ENCODE measurements around the gene DAAM1.

DAAM1 gene

GRCh38 chr14:59177262-59177661 is 11.2 kb upstream of the DAAM1 start:
- Mint-ChIP-seq H3K36me3 (no peaks in the 10 kb centered on the region), H3K4me1 (no peaks in the 10 kb centered on the region), H3K27ac (no peak overlapping the region), H3K9me3 (no peaks in the 10 kb centered on the region), H3K4me3 (no peak overlapping the region)
- no peak for DNase-seq (ENCODE audit: low spot score in 2 of 2)
- ATAC-seq, result no peak

- Mint-ChIP-seq H3K4me1 (no peaks in the 10 kb centered on the region), H3K4me3 (no peak overlapping the region), H3K9me3 (no peaks in the 10 kb centered on the region), H3K27ac (no peak overlapping the region), H3K36me3 (no peaks in the 10 kb centered on the region)
- ATAC-seq, result no peak
- DNase-seq (ENCODE audit: low spot score in 2 of 2), result no peak
Measured at GRCh38 chr14:59181791-59182190, 6.7 kb upstream of the DAAM1 start.

- no peaks in the 10 kb centered on the region for H3K9me3 Mint-ChIP-seq
- DNase-seq (ENCODE audit: low spot score in 2 of 2), result no peak
- H3K4me1 Mint-ChIP-seq, result peaks cover 5% of the 10 kb centered on the region
- no peak for ATAC-seq
- H3K36me3 Mint-ChIP-seq, result no peaks in the 10 kb centered on the region
- no peak overlapping the region for H3K27ac Mint-ChIP-seq
- H3K4me3 Mint-ChIP-seq, result no peak overlapping the region
Measured at GRCh38 chr14:59182641-59183040, 5.8 kb upstream of the DAAM1 start.

- Mint-ChIP-seq H3K9me3 (no peaks in the 10 kb centered on the region), H3K4me1 (peaks cover 7% of the 10 kb centered on the region), H3K4me3 (no peak overlapping the region), H3K27ac (no peak overlapping the region), H3K36me3 (peaks cover 3% of the 10 kb centered on the region)
- DNase-seq (ENCODE audit: low spot score in 2 of 2), result no peak
- no peak for ATAC-seq
Measured at GRCh38 chr14:59183150-59183549, 5.3 kb upstream of the DAAM1 start.

GRCh38 chr14:59184396-59184795 is 4.1 kb upstream of the DAAM1 start:
- Mint-ChIP-seq H3K4me1 (peaks cover 7% of the 10 kb centered on the region), H3K4me3 (no peak overlapping the region), H3K9me3 (no peaks in the 10 kb centered on the region), H3K36me3 (peaks cover 9% of the 10 kb centered on the region), H3K27ac (no peak overlapping the region)
- DNase-seq (ENCODE audit: low spot score in 2 of 2) (no peak), ATAC-seq (no peak)

GRCh38 chr14:59185676-59186075 is 2.8 kb upstream of the DAAM1 start:
- no peak overlapping the region for H3K27ac Mint-ChIP-seq
- peaks cover 17% of the 10 kb centered on the region for H3K36me3 Mint-ChIP-seq
- ATAC-seq, result no peak

GRCh38 chr14:59186306-59186705 is 2.2 kb upstream of the DAAM1 start:
- H3K4me3 Mint-ChIP-seq, result no peak overlapping the region

More at GRCh38 chr14:59185676-59186075, 2.8 kb upstream of the DAAM1 start:
- Mint-ChIP-seq H3K4me1 (peaks cover 18% of the 10 kb centered on the region), H3K4me3 (no peak overlapping the region), H3K9me3 (no peaks in the 10 kb centered on the region)
- DNase-seq (ENCODE audit: low spot score in 2 of 2), result no peak

GRCh38 chr14:59187118-59187517 is 1.3 kb upstream of the DAAM1 start:
- Mint-ChIP-seq H3K4me3 (peak overlapping the region; percentile 90), H3K36me3 (peaks cover 17% of the 10 kb centered on the region), H3K9me3 (no peaks in the 10 kb centered on the region), H3K4me1 (peaks cover 23% of the 10 kb centered on the region), H3K27ac (no peak overlapping the region)
- no peak for ATAC-seq
- no peak for DNase-seq (ENCODE audit: low spot score in 2 of 2)

More at GRCh38 chr14:59186306-59186705, 2.2 kb upstream of the DAAM1 start:
- no peak overlapping the region for H3K27ac Mint-ChIP-seq
- H3K36me3 Mint-ChIP-seq, result peaks cover 17% of the 10 kb centered on the region
- H3K9me3 Mint-ChIP-seq, result no peaks in the 10 kb centered on the region
- ATAC-seq (no peak), DNase-seq (ENCODE audit: low spot score in 2 of 2) (no peak)
- H3K4me1 Mint-ChIP-seq, result peaks cover 18% of the 10 kb centered on the region

GRCh38 chr14:59187802-59188460 is 536 bp upstream of the DAAM1 start:
- H3K4me3 Mint-ChIP-seq, result peak overlapping the region; percentile 90
- DNase-seq (ENCODE audit: low spot score in 2 of 2) (no peak), ATAC-seq (peak; percentile 36)
- peaks cover 24% of the 10 kb centered on the region for H3K4me1 Mint-ChIP-seq
- no peaks in the 10 kb centered on the region for H3K9me3 Mint-ChIP-seq
- peaks cover 17% of the 10 kb centered on the region for H3K36me3 Mint-ChIP-seq
- peak overlapping the region; percentile 91 for H3K27ac Mint-ChIP-seq

- H3K36me3 Mint-ChIP-seq, result peaks cover 17% of the 10 kb centered on the region
- peak overlapping the region; percentile 91 for H3K27ac Mint-ChIP-seq
- DNase-seq (ENCODE audit: low spot score in 2 of 2) (peak; percentile 9 to 77), ATAC-seq (peak; percentile 38)
- peak overlapping the region; percentile 90 for H3K4me3 Mint-ChIP-seq
- H3K4me1 Mint-ChIP-seq, result peaks cover 24% of the 10 kb centered on the region
- no peaks in the 10 kb centered on the region for H3K9me3 Mint-ChIP-seq
Measured at GRCh38 chr14:59189091-59189785, 771 bp downstream of the DAAM1 start.

GRCh38 chr14:59189786-59190368 is 1.4 kb downstream of the DAAM1 start:
- Mint-ChIP-seq H3K4me1 (peaks cover 24% of the 10 kb centered on the region), H3K27ac (peak overlapping the region; percentile 91), H3K4me3 (peak overlapping the region; percentile 90), H3K36me3 (peaks cover 17% of the 10 kb centered on the region), H3K9me3 (no peaks in the 10 kb centered on the region)
- ATAC-seq (peak; percentile 46), DNase-seq (ENCODE audit: low spot score in 2 of 2) (peak; percentile 57 to 82)

- peak overlapping the region; percentile 90 for H3K4me3 Mint-ChIP-seq
- H3K9me3 Mint-ChIP-seq, result no peaks in the 10 kb centered on the region
- ATAC-seq (no peak), DNase-seq (ENCODE audit: low spot score in 2 of 2) (no peak)
- peaks cover 24% of the 10 kb centered on the region for H3K4me1 Mint-ChIP-seq
- peak overlapping the region; percentile 91 for H3K27ac Mint-ChIP-seq
- peaks cover 17% of the 10 kb centered on the region for H3K36me3 Mint-ChIP-seq
Measured at GRCh38 chr14:59190372-59190771, 1.9 kb downstream of the DAAM1 start.

- Mint-ChIP-seq H3K27ac (no peak overlapping the region), H3K4me1 (peaks cover 6% of the 10 kb centered on the region), H3K36me3 (no peaks in the 10 kb centered on the region), H3K4me3 (no peak overlapping the region), H3K9me3 (no peaks in the 10 kb centered on the region)
- DNase-seq (ENCODE audit: low spot score in 2 of 2) (no peak), ATAC-seq (no peak)
Measured at GRCh38 chr14:59195912-59196311, 7.4 kb downstream of the DAAM1 start.

GRCh38 chr14:59197695-59198262 is 9.3 kb downstream of the DAAM1 start:
- Mint-ChIP-seq H3K4me1 (peaks cover 7% of the 10 kb centered on the region), H3K9me3 (no peaks in the 10 kb centered on the region), H3K4me3 (no peak overlapping the region), H3K27ac (no peak overlapping the region), H3K36me3 (no peaks in the 10 kb centered on the region)
- DNase-seq (ENCODE audit: low spot score in 2 of 2) (no peak), ATAC-seq (no peak)

- Mint-ChIP-seq H3K27ac (no peak overlapping the region), H3K36me3 (no peaks in the 10 kb centered on the region), H3K4me3 (no peak overlapping the region), H3K4me1 (peaks cover 7% of the 10 kb centered on the region), H3K9me3 (no peaks in the 10 kb centered on the region)
- DNase-seq (ENCODE audit: low spot score in 2 of 2) (no peak), ATAC-seq (no peak)
Measured at GRCh38 chr14:59199205-59199604, 10.7 kb downstream of the DAAM1 start.
